Fibroblast of the aortic adventitia (primary cell): Measurements from ENCODE around the gene WDR82. TPM values are rescaled to one million over a fixed set of nuclear protein-coding genes. Genes with fewer than 3 reads are reported as not detected.
A peak's percentile ranks its signal among the peaks of the same experiment; 100 is the strongest.

Source experiments
- DNase-seq: peaks from one replicate; pipeline ENCODE4 v3.0.0-alpha.2; 2010; ENCODE audit warnings: low read depth
- H3K4me3 ChIP-seq: 2 replicates; pipeline ENCODE4 v1.5.1; 2011; ENCODE audit warnings: low read depth, mild to moderate bottlenecking, control low read depth, low read length, moderate library complexity
- CTCF ChIP-seq: IDR thresholded peaks from 2 replicates; pipeline ENCODE4 v1.5.1; 2011; ENCODE audit warnings: mild to moderate bottlenecking, low read length, control low read depth, inconsistent platforms; ENCODE audit not compliant: insufficient read depth
- total RNA-seq: library from RNA; depleted of rRNA; stranded (reverse); fragments of >200 nt; gene quantifications from 2 replicates; pipeline ENCODE4 v1.2.3, GENCODE V29; 2012; ENCODE audit warnings: low replicate concordance

The WDR82 gene
- total RNA-seq, 1 donor, result 61.5 TPM

- no peak for TF ChIP-seq CTCF
- DNase-seq, result no peak
- no peak overlapping the region for H3K4me3 ChIP-seq
These were observed 15.3 kb upstream of the WDR82 start for GRCh38 chr3:52293491-52294319.

- H3K4me3 ChIP-seq, result no peak overlapping the region
- DNase-seq, result no peak
- TF ChIP-seq CTCF, result no peak
These were observed 14.0 kb upstream of the WDR82 start for GRCh38 chr3:52292247-52293065.

- peak; percentile 58 for TF ChIP-seq CTCF
- DNase-seq, result peak; percentile 35
- no peak overlapping the region for H3K4me3 ChIP-seq
These were observed 13.2 kb upstream of the WDR82 start for GRCh38 chr3:52291508-52292181.

- TF ChIP-seq CTCF, result no peak
- DNase-seq, result no peak
- H3K4me3 ChIP-seq, result no peak overlapping the region
These were observed 12.4 kb upstream of the WDR82 start for GRCh38 chr3:52290596-52291507.

GRCh38 chr3:52289747-52290595, 11.5 kb upstream of the WDR82 start:
- no peak overlapping the region for H3K4me3 ChIP-seq
- TF ChIP-seq CTCF, result no peak
- DNase-seq, result no peak
